ENCODE data around the gene KCNAB2. TPM values are rescaled to one million over a fixed set of nuclear protein-coding genes. Genes with fewer than 3 reads are reported as not detected.

Gene KCNAB2
- total RNA-seq, 2 donors from 2014 or later: 2.0 to 5.5 TPM

DNA sequence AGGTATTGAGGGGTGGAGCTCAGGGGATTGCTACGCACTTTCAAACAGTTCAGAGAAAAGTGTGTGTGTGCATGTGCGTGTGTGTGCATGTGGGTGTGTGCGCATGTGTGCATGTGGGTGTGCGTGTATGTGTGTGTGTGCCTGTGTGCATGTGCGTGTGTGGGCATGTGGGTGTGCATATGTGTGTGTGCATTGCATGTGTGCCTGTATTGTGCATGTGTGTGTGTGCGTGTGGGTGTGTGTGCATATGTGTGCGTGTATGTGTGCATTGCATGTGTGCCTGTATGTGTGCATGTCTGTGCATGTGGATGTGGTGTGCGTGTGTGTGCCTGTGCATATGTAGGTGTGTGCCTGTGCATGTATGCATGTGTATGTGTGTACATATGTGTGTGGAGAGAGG is 12.6 kb upstream of the KCNAB2 start:
- no peaks in the 10 kb centered on the region for H3K4me1 ChIP-seq (replicated peaks)
- no peaks in the 10 kb centered on the region for H3K36me3 ChIP-seq
- H3K4me3 ChIP-seq: no peak overlapping the region
- H3K9me3 ChIP-seq: no peaks in the 10 kb centered on the region
- 86% methylated on average over 8 of the region's 8 CpGs for WGBS
- peaks cover 2% of the 10 kb centered on the region for H3K27me3 ChIP-seq (replicated peaks; ENCODE audit: insufficient read depth)
- TF ChIP-seq POLR2AphosphoS5 (IDR thresholded peaks at IDR 0.05) (no peak), POLR2A (IDR thresholded peaks at IDR 0.05) (no peak)
- TF ChIP-seq, protein P1, sequence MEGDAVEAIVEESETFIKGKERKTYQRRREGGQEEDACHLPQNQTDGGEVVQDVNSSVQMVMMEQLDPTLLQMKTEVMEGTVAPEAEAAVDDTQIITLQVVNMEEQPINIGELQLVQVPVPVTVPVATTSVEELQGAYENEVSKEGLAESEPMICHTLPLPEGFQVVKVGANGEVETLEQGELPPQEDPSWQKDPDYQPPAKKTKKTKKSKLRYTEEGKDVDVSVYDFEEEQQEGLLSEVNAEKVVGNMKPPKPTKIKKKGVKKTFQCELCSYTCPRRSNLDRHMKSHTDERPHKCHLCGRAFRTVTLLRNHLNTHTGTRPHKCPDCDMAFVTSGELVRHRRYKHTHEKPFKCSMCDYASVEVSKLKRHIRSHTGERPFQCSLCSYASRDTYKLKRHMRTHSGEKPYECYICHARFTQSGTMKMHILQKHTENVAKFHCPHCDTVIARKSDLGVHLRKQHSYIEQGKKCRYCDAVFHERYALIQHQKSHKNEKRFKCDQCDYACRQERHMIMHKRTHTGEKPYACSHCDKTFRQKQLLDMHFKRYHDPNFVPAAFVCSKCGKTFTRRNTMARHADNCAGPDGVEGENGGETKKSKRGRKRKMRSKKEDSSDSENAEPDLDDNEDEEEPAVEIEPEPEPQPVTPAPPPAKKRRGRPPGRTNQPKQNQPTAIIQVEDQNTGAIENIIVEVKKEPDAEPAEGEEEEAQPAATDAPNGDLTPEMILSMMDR (IDR thresholded peaks at IDR 0.05): no peak
- H3K27ac ChIP-seq: no peak overlapping the region
- no peak for DNase-seq (ENCODE audit: low spot score)
- intact Hi-C loops (cut with DNase I): no loop called here

DNA sequence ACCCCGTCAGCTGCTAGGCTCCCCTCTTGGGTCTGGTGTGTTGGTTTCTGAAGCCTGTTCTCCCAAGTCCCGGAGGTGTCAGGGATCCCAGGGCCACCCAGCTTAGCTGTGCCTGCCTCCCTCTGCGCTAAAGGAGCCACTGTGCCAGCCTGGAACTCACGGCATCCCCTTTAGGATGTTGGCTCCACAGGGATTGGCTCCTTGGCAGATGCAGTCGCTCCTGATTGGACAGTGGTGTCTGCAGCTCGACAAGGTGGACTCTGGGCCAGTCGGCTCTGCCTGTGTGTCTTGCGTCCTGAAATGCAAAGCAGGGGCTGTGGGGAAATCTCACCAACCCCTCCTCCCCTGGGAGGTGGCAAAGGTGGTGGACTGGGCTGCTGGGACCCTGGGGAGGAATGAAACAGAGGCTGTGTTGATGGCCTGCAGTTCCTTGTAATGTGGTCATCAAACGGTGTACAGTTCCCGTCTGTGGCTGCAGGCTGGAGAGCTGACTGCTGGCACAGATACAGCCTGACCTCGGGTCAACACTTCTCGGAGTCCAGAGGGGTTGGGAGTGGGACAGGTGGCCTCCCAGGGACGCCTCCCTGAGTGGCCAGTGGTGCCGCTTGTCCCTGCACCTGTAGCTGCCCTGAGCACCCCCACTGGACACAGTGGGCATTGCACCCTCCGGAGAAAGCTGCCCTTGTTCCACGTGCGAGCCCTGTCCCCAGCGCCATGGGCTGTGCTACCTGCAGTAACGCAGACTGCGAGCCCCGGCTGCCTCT is 11.5 kb upstream of the KCNAB2 start:
- Histone ChIP-seq H3K27me3 (replicated peaks; ENCODE audit: insufficient read depth) (peaks cover 5% of the 10 kb centered on the region), H3K4me1 (replicated peaks) (no peaks in the 10 kb centered on the region), H3K36me3 (no peaks in the 10 kb centered on the region), H3K4me3 (no peak overlapping the region), H3K27ac (no peak overlapping the region), H3K9me3 (no peaks in the 10 kb centered on the region)
- DNase-seq (ENCODE audit: low spot score): no peak
- intact Hi-C loops (cut with DNase I): no loop called here
- TF ChIP-seq, protein P1 (IDR thresholded peaks at IDR 0.05): peak in 2 of 4 experiments; percentile 27 to 58
- TF ChIP-seq POLR2A (IDR thresholded peaks at IDR 0.05): no peak
- TF ChIP-seq POLR2AphosphoS5 (IDR thresholded peaks at IDR 0.05): no peak
- 26% methylated on average over 21 of the region's 21 CpGs for WGBS

DNA sequence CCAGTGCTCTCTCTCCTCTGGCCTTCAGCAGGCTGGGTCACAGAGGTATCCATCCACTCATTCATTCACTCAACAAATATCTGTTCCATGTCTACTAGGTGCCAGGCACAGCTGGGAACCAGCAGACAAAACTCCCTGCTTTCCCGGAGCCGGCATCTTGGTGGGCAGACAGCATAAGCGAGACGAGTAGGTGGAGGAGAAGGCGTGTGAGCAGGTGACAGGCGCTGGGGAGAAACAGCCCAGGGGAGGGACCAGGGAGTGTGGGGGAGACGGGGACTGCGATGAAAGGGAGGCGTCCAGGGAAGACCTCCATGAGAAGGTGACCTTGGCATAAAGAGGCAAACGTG is 11.0 kb upstream of the KCNAB2 start:
- no peaks in the 10 kb centered on the region for H3K9me3 ChIP-seq
- H3K27ac ChIP-seq: no peak overlapping the region
- intact Hi-C loops (cut with DNase I): no loop called here
- no peaks in the 10 kb centered on the region for H3K4me1 ChIP-seq (replicated peaks)
- no peaks in the 10 kb centered on the region for H3K36me3 ChIP-seq
- 65% methylated on average over 10 of the region's 10 CpGs for WGBS
- H3K27me3 ChIP-seq (replicated peaks; ENCODE audit: insufficient read depth): peaks cover 5% of the 10 kb centered on the region
- no peak for DNase-seq (ENCODE audit: low spot score)
- no peak overlapping the region for H3K4me3 ChIP-seq
- TF ChIP-seq POLR2A (IDR thresholded peaks at IDR 0.05) (no peak), POLR2AphosphoS5 (IDR thresholded peaks at IDR 0.05) (no peak)
- TF ChIP-seq, protein P1 (IDR thresholded peaks at IDR 0.05): no peak

DNA sequence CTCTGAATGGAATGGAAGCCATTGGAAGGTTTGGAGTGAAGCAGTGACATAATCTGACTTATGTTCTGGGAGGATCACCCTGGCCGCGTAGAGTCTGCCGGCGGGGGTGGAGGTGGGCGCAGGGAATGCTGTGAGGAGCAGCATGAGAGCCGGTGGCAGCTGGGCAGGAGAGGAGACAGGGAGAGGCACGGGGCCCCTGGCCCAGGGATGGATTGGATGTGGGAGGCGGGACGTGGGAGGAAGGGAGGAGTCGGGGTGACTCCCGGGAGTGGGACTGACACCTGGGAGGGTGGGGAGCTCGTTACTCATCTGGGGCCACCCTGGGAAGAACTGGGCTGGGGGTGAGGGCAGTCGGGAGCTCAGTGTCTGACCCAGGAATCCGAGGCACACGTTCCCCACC is 10.4 kb upstream of the KCNAB2 start:
- Histone ChIP-seq H3K4me3 (no peak overlapping the region), H3K27me3 (replicated peaks; ENCODE audit: insufficient read depth) (peaks cover 5% of the 10 kb centered on the region), H3K36me3 (no peaks in the 10 kb centered on the region), H3K9me3 (no peaks in the 10 kb centered on the region), H3K4me1 (replicated peaks) (no peaks in the 10 kb centered on the region), H3K27ac (no peak overlapping the region)
- intact Hi-C loops (cut with DNase I): no loop called here
- 70% methylated on average over 15 of the region's 15 CpGs for WGBS
- TF ChIP-seq, protein P1 (IDR thresholded peaks at IDR 0.05): no peak
- TF ChIP-seq POLR2AphosphoS5 (IDR thresholded peaks at IDR 0.05) (no peak), POLR2A (IDR thresholded peaks at IDR 0.05) (no peak)
- DNase-seq (ENCODE audit: low spot score): no peak

DNA sequence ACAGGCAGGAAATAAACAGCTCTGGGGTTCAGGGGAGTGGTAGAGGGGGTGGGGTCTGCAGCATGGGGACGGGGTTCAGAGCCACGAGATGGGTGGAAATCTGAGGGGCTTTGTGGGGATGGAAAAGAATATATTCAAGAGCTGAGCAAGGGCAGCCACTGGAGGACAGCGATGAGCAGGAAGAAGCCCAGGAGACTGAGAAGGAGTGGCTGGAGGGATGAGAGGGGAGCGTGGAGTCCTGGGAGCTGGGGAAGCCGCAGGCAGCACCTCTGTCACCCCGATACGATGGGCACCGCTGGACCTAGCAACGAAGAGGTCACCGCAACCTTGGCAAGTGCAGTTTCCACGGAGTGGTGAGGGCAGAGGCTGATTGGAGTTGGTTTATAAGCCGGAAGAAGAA is 10.0 kb upstream of the KCNAB2 start:
- no peak overlapping the region for H3K4me3 ChIP-seq
- intact Hi-C loops (cut with DNase I): no loop called here

More for the DNA sequence above, 10.0 kb upstream of the KCNAB2 start:
- TF ChIP-seq POLR2A (IDR thresholded peaks at IDR 0.05) (no peak), POLR2AphosphoS5 (IDR thresholded peaks at IDR 0.05) (no peak)
- TF ChIP-seq, protein P1 (IDR thresholded peaks at IDR 0.05): no peak
- no peaks in the 10 kb centered on the region for H3K36me3 ChIP-seq
- peaks cover 5% of the 10 kb centered on the region for H3K27me3 ChIP-seq (replicated peaks; ENCODE audit: insufficient read depth)
- no peak for DNase-seq (ENCODE audit: low spot score)
- no peaks in the 10 kb centered on the region for H3K4me1 ChIP-seq (replicated peaks)
- no peak overlapping the region for H3K27ac ChIP-seq
- H3K9me3 ChIP-seq: no peaks in the 10 kb centered on the region
- 75% methylated on average over 12 of the region's 12 CpGs for WGBS

Measured in prostate gland (tissue), 2 donors.